ENCODE measurements around the gene IL13. TPM values are rescaled to one million over a fixed set of nuclear protein-coding genes. Genes with fewer than 3 reads are reported as not detected.
A peak's percentile ranks its signal among the peaks of the same experiment; 100 is the strongest.

Gene IL13
- polyA plus RNA-seq, 1 donor (not counting 4 experiments of a cell fraction or from before 2014, with no cell fraction given): not detected

- Histone ChIP-seq H3K27ac (ENCODE audit: control insufficient read depth, insufficient read depth, low read length) (peak overlapping the region; percentile 58), H3K79me2 (ENCODE audit: control insufficient read depth, insufficient read depth, low read length) (no peaks in the 10 kb centered on the region), H3K4me3 (ENCODE audit: control insufficient read depth in 2 of 3, extremely low read depth in 1 of 3, insufficient read depth in 2 of 3, low read depth in 1 of 3, low read length in 3 of 3) (no peak overlapping the region), H3K9ac (ENCODE audit: control insufficient read depth, extremely low read depth, insufficient read depth, low read length) (peak overlapping the region; percentile 39), H2AFZ (ENCODE audit: control insufficient read depth, low read length) (no peak overlapping the region), H4K20me1 (ENCODE audit: control insufficient read depth, extremely low read depth, insufficient read depth, low read length) (no peaks in the 10 kb centered on the region), H3K4me2 (ENCODE audit: control insufficient read depth, extremely low read depth, insufficient read depth, low read depth, low read length) (peak overlapping the region; percentile 75), H3K4me1 (ENCODE audit: control insufficient read depth, extremely low read depth, insufficient read depth, low read length) (peaks cover 24% of the 10 kb centered on the region), H3K9me3 (ENCODE audit: control insufficient read depth, low read depth, low read length) (no peaks in the 10 kb centered on the region), H3K36me3 (ENCODE audit: control insufficient read depth in 2 of 2, extremely low read depth in 1 of 2, insufficient read depth in 2 of 2, low read length in 2 of 2) (no peaks in the 10 kb centered on the region), H3K27me3 (ENCODE audit: control insufficient read depth, extremely low read depth, insufficient read depth, low read length) (no peaks in the 10 kb centered on the region), H3K9me1 (ENCODE audit: control insufficient read depth, extremely low read depth, insufficient read depth, low read length) (no peaks in the 10 kb centered on the region)
- dilution Hi-C loops (cut with MboI; ENCODE audit: extremely low pct_ligation_motif_present, low sequenced_read_pairs): no loop called here
- DNase-seq (ENCODE audit: low read depth, low spot score): peak; percentile 48
- no peak for TF ChIP-seq EZH2 (IDR thresholded peaks at IDR 0.05; ENCODE audit: low read length)
- TF ChIP-seq CTCF (optimal IDR thresholded peaks at IDR 0.05 in 1 of 3, IDR thresholded peaks at IDR 0.05 in 1 of 3, conservative IDR thresholded peaks at IDR 0.05 in 1 of 3; ENCODE audit: extremely low read depth in 1 of 3, insufficient read depth in 2 of 3, low read length in 3 of 3): no peak
- peak; percentile 23 for FAIRE-seq
Measured at GRCh38 chr5:132674671-132675506, 16.9 kb downstream of the IL13 start.

GRCh38 chr5:132675936-132676689, 18.1 kb downstream of the IL13 start:
- no peak for DNase-seq (ENCODE audit: low read depth, low spot score)
- TF ChIP-seq CTCF (optimal IDR thresholded peaks at IDR 0.05 in 1 of 3, IDR thresholded peaks at IDR 0.05 in 1 of 3, conservative IDR thresholded peaks at IDR 0.05 in 1 of 3; ENCODE audit: extremely low read depth in 1 of 3, insufficient read depth in 2 of 3, low read length in 3 of 3) (no peak), EZH2 (IDR thresholded peaks at IDR 0.05; ENCODE audit: low read length) (no peak)
- no peak for FAIRE-seq
- Histone ChIP-seq H3K36me3 (ENCODE audit: control insufficient read depth in 2 of 2, extremely low read depth in 1 of 2, insufficient read depth in 2 of 2, low read length in 2 of 2) (no peaks in the 10 kb centered on the region), H3K79me2 (ENCODE audit: control insufficient read depth, insufficient read depth, low read length) (no peaks in the 10 kb centered on the region), H3K4me2 (ENCODE audit: control insufficient read depth, extremely low read depth, insufficient read depth, low read depth, low read length) (no peak overlapping the region), H4K20me1 (ENCODE audit: control insufficient read depth, extremely low read depth, insufficient read depth, low read length) (no peaks in the 10 kb centered on the region), H3K9me1 (ENCODE audit: control insufficient read depth, extremely low read depth, insufficient read depth, low read length) (no peaks in the 10 kb centered on the region), H3K9me3 (ENCODE audit: control insufficient read depth, low read depth, low read length) (no peaks in the 10 kb centered on the region), H3K4me1 (ENCODE audit: control insufficient read depth, extremely low read depth, insufficient read depth, low read length) (peaks cover 24% of the 10 kb centered on the region), H3K27ac (ENCODE audit: control insufficient read depth, insufficient read depth, low read length) (no peak overlapping the region), H3K27me3 (ENCODE audit: control insufficient read depth, extremely low read depth, insufficient read depth, low read length) (no peaks in the 10 kb centered on the region), H3K9ac (ENCODE audit: control insufficient read depth, extremely low read depth, insufficient read depth, low read length) (no peak overlapping the region), H3K4me3 (ENCODE audit: control insufficient read depth in 2 of 3, extremely low read depth in 1 of 3, insufficient read depth in 2 of 3, low read depth in 1 of 3, low read length in 3 of 3) (no peak overlapping the region), H2AFZ (ENCODE audit: control insufficient read depth, low read length) (no peak overlapping the region)
- dilution Hi-C loops (cut with MboI; ENCODE audit: extremely low pct_ligation_motif_present, low sequenced_read_pairs): no loop called here

Measured in keratinocyte (primary cell).